Fibroblast of lung (primary cell): ENCODE data around the gene MITF. TPM values are rescaled to one million over a fixed set of nuclear protein-coding genes. Genes with fewer than 3 reads are reported as not detected.

Experiments used
- DNase-seq, 2 donors: peaks; one replicate each; pipeline versions ENCODE4 v3.0.0 to v3.0.0-alpha.2; 2010; ENCODE audit warnings: low read depth in 2 of 2
- H2AFZ ChIP-seq: 2 replicates; pipeline ENCODE4 v1.5.1; 2012; ENCODE audit warnings: low read length, control low read depth, inconsistent platforms
- H3K27ac ChIP-seq: 2 replicates; pipeline ENCODE4 v1.5.1; 2011; ENCODE audit warnings: low read length, control low read depth; ENCODE audit not compliant: insufficient read depth
- H3K27me3 ChIP-seq: 2 replicates; pipeline ENCODE4 v1.5.1; 2011; ENCODE audit warnings: mild to moderate bottlenecking, low read length; ENCODE audit not compliant: control insufficient read depth, insufficient read depth
- H3K36me3 ChIP-seq: 2 replicates; pipeline ENCODE4 v1.5.1; 2011; ENCODE audit warnings: low read length; ENCODE audit not compliant: control insufficient read depth, insufficient read depth
- H3K4me1 ChIP-seq: 2 replicates; pipeline ENCODE4 v1.5.1; 2011; ENCODE audit warnings: low read length; ENCODE audit not compliant: control insufficient read depth, insufficient read depth; ENCODE audit errors: extremely low read depth
- H3K4me2 ChIP-seq: 2 replicates; pipeline ENCODE4 v1.5.1; 2011; ENCODE audit warnings: low read length, control low read depth; ENCODE audit not compliant: insufficient read depth; ENCODE audit errors: extremely low read depth
- H3K4me3 ChIP-seq, 4 experiments: fragments of 200-600 bp in 1 of 4; sonication (generic) in 1 of 4; replicated peaks in 1 of 4; 2 replicates each; pipeline ENCODE4 v1.5.1; 2011 to 2016; ENCODE audit warnings: low read length in 4 of 4, low read depth in 3 of 4, mild to moderate bottlenecking in 3 of 4, control low read depth in 2 of 4, inconsistent platforms in 1 of 4, mixed read lengths in 1 of 4; ENCODE audit not compliant: insufficient read depth in 1 of 4; ENCODE audit errors: control extremely low read depth in 1 of 4
- H3K79me2 ChIP-seq: 2 replicates; pipeline ENCODE4 v1.5.1; 2012; ENCODE audit warnings: mild to moderate bottlenecking, low read length, inconsistent platforms; ENCODE audit not compliant: control insufficient read depth, insufficient read depth
- H3K9ac ChIP-seq: 2 replicates; pipeline ENCODE4 v1.5.1; 2011; ENCODE audit warnings: mild to moderate bottlenecking, low read length, control low read depth; ENCODE audit not compliant: insufficient read depth
- H3K9me3 ChIP-seq: 2 replicates; pipeline ENCODE4 v1.5.1; 2012; ENCODE audit warnings: low read depth, low read length; ENCODE audit not compliant: control insufficient read depth, insufficient read depth
- H4K20me1 ChIP-seq: 2 replicates; pipeline ENCODE4 v1.5.1; 2011; ENCODE audit warnings: low read length; ENCODE audit not compliant: control insufficient read depth, insufficient read depth; ENCODE audit errors: extremely low read depth
- EZH2 ChIP-seq: IDR thresholded peaks from 2 replicates; pipeline ENCODE4 v1.5.1; 2012; ENCODE audit warnings: low read length, control low read depth, mild to moderate bottlenecking; ENCODE audit errors: missing control alignments
- polyA plus RNA-seq, 2 donors: library from polyadenylated mRNA; depleted of rRNA in 1 of 2; stranded (reverse) in 1 of 2; unstranded in 1 of 2; fragments of >200 nt; gene quantifications; 2 replicates each; pipeline ENCODE4 v1.2.1, GENCODE V29; 2011 to 2012; ENCODE audit warnings: missing spikeins in 1 of 2
- total RNA-seq: library from RNA; depleted of rRNA; stranded (reverse); fragments of >200 nt; gene quantifications from 2 replicates; pipeline ENCODE4 v1.2.1, GENCODE V29; 2014
- TF ChIP-seq, protein P1 (sequence below), 2 donors: IDR thresholded peaks in 1 of 2; conservative IDR thresholded peaks in 1 of 2; 1 replicate in 1 of 2; 2 replicates in 1 of 2; pipeline ENCODE4 v1.5.1; 2011 to 2012; ENCODE audit warnings: low read length in 2 of 2, control low read depth in 1 of 2, inconsistent platforms in 1 of 2, low read depth in 1 of 2, mild to moderate bottlenecking in 1 of 2

MITF gene
- total and polyA plus RNA-seq, 2 donors (not counting 1 experiment from before 2014, with no cell fraction given): 31.6 to 34.3 TPM

DNA sequence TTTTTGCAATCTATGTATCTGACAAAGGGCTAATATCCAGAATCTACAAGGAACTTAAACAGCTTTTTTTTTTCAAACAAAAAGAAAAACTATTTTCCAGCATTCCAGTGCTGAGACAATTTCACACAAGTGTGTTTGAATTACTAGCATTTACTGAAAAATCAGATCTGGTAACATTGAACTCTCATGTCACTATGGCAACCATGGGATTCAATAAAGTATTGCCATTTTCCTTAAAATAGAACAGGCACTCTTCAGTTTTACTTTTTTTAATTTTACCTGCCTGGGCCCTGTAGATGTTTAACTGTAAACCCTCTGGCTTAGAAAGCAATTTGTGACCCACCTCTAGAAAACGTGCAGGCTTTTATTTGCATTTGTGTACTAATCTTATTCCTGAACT is 105.4 kb downstream of the MITF start:
- TF ChIP-seq EZH2: no peak
- TF ChIP-seq, protein P1, sequence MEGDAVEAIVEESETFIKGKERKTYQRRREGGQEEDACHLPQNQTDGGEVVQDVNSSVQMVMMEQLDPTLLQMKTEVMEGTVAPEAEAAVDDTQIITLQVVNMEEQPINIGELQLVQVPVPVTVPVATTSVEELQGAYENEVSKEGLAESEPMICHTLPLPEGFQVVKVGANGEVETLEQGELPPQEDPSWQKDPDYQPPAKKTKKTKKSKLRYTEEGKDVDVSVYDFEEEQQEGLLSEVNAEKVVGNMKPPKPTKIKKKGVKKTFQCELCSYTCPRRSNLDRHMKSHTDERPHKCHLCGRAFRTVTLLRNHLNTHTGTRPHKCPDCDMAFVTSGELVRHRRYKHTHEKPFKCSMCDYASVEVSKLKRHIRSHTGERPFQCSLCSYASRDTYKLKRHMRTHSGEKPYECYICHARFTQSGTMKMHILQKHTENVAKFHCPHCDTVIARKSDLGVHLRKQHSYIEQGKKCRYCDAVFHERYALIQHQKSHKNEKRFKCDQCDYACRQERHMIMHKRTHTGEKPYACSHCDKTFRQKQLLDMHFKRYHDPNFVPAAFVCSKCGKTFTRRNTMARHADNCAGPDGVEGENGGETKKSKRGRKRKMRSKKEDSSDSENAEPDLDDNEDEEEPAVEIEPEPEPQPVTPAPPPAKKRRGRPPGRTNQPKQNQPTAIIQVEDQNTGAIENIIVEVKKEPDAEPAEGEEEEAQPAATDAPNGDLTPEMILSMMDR (conservative IDR thresholded peaks at IDR 0.05 in 1 of 2, IDR thresholded peaks at IDR 0.05 in 1 of 2; ENCODE audit: low read depth in 1 of 2, low read length in 2 of 2): no peak

DNA sequence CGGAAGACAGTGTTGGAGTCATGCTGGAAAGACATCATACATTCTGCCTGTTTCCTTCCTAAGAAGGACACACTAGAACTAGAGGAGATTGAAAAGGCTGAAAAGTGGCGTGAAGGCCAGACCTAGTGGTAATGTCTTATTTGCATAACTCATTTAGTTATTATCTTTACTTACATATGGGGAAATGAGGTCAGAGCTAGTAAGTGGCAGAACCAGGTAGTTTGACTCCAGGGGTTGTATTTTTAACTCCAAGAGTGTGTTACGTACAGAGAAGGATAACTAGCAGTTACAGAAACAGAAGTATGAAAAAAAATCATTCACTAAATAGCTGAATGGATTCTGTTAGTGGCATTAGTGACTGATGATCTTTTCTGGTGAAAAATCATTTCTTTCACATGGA is 108.0 kb downstream of the MITF start:
- no peaks in the 10 kb centered on the region for H3K36me3 ChIP-seq
- no peak overlapping the region for H2AFZ ChIP-seq
- H4K20me1 ChIP-seq: no peaks in the 10 kb centered on the region
- no peak overlapping the region for H3K9ac ChIP-seq
- no peak overlapping the region for H3K4me3 ChIP-seq
- DNase-seq: no peak
- H3K27ac ChIP-seq: no peak overlapping the region
- no peaks in the 10 kb centered on the region for H3K9me3 ChIP-seq
- H3K79me2 ChIP-seq: no peaks in the 10 kb centered on the region
- H3K4me1 ChIP-seq: no peaks in the 10 kb centered on the region
- no peaks in the 10 kb centered on the region for H3K27me3 ChIP-seq
- no peak overlapping the region for H3K4me2 ChIP-seq
- TF ChIP-seq, protein P1 (conservative IDR thresholded peaks at IDR 0.05 in 1 of 2, IDR thresholded peaks at IDR 0.05 in 1 of 2; ENCODE audit: low read depth in 1 of 2, low read length in 2 of 2): no peak
- TF ChIP-seq EZH2: no peak

More for the DNA sequence above, 105.4 kb downstream of the MITF start:
- no peaks in the 10 kb centered on the region for H3K36me3 ChIP-seq
- H4K20me1 ChIP-seq: no peaks in the 10 kb centered on the region
- H3K4me2 ChIP-seq: no peak overlapping the region
- H3K9me3 ChIP-seq: no peaks in the 10 kb centered on the region
- H2AFZ ChIP-seq: no peak overlapping the region
- no peak overlapping the region for H3K4me3 ChIP-seq
- H3K27me3 ChIP-seq: no peaks in the 10 kb centered on the region
- no peaks in the 10 kb centered on the region for H3K4me1 ChIP-seq
- no peak overlapping the region for H3K27ac ChIP-seq
- H3K9ac ChIP-seq: no peak overlapping the region
- DNase-seq: no peak
- no peaks in the 10 kb centered on the region for H3K79me2 ChIP-seq

DNA sequence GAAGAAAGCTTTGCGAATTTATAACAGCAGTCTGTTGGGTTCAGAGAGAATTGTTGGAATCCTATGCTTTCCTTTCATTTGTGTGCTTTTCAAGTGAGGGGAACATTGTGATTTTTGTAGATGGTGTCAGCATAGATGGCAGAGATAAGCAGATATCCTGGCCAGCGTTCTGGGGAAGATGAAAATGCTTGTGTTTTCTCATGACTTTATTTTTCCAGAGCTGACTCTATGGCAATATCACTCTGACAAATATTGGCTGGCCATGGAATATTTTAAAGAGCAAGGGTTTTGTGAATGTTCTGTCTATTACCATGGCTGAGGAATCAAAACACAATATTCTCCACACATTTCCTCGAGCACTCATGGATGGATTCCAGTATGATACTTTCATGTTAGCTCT is 108.8 kb downstream of the MITF start:
- H3K79me2 ChIP-seq: no peaks in the 10 kb centered on the region

More for the DNA sequence above, 108.8 kb downstream of the MITF start:
- H3K4me2 ChIP-seq: no peak overlapping the region
- H3K4me1 ChIP-seq: no peaks in the 10 kb centered on the region
- no peaks in the 10 kb centered on the region for H3K9me3 ChIP-seq
- H2AFZ ChIP-seq: no peak overlapping the region
- H3K27ac ChIP-seq: no peak overlapping the region
- H3K4me3 ChIP-seq: no peak overlapping the region
- no peak overlapping the region for H3K9ac ChIP-seq
- no peaks in the 10 kb centered on the region for H4K20me1 ChIP-seq
- H3K36me3 ChIP-seq: no peaks in the 10 kb centered on the region
- H3K27me3 ChIP-seq: no peaks in the 10 kb centered on the region
- TF ChIP-seq, protein P1 (conservative IDR thresholded peaks at IDR 0.05 in 1 of 2, IDR thresholded peaks at IDR 0.05 in 1 of 2; ENCODE audit: low read depth in 1 of 2, low read length in 2 of 2): no peak
- TF ChIP-seq EZH2: no peak
- peak in 1 of 2 donors; percentile 23 for DNase-seq
